Ascending aorta (tissue), 2 donors: ENCODE results near the gene ABHD8. TPM values are rescaled to one million over a fixed set of nuclear protein-coding genes. Genes with fewer than 3 reads are reported as not detected.

ENCODE experiments used
- DNase-seq, 2 donors: peaks; one replicate each; pipeline ENCODE4 v3.0.0-alpha.2; 2019; ENCODE audit warnings: low spot score in 2 of 2
- H3K27ac ChIP-seq, 2 donors: fragments of 200-600 bp; sonication (generic); one replicate each; pipeline ENCODE4 v1.5.1; 2016 to 2017; ENCODE audit warnings: mild to moderate bottlenecking in 1 of 2
- H3K27me3 ChIP-seq: fragments of 200-600 bp; sonication (generic); one replicate; pipeline ENCODE4 v1.5.1; 2017
- H3K36me3 ChIP-seq, 2 donors: fragments of 200-600 bp; sonication (generic); one replicate each; pipeline ENCODE4 v1.5.1; 2016
- H3K4me1 ChIP-seq, 2 donors: fragments of 200-600 bp; sonication (generic); one replicate each; pipeline ENCODE4 v1.5.1; 2016 to 2017; ENCODE audit warnings: mild to moderate bottlenecking in 1 of 2
- H3K4me3 ChIP-seq, 2 donors: fragments of 200-600 bp; sonication (generic); one replicate each; pipeline ENCODE4 v1.5.1; 2016 to 2017; ENCODE audit warnings: mild to moderate bottlenecking in 1 of 2
- H3K9me3 ChIP-seq, 2 donors: fragments of 200-600 bp; sonication (generic); one replicate each; pipeline ENCODE4 v1.5.1; 2016
- CTCF ChIP-seq, 3 experiments: fragments of 200-600 bp in 2 of 3; fragments of 450-650 bp in 1 of 3; sonication (generic) in 2 of 3; IDR thresholded peaks; one replicate each; pipeline ENCODE4 v1.5.1; 2016 to 2019; ENCODE audit warnings: antibody characterized with exemption in 3 of 3, mild to moderate bottlenecking in 1 of 3, moderate library complexity in 1 of 3
- intact Hi-C: fragments of 100-400 bp; cut with DNase I; formaldehyde crosslinking; loops from one replicate; pipeline ENCODE4 v1.15.1; 2023
- total RNA-seq: library from RNA; depleted of rRNA; stranded (reverse); fragments of >200 nt; gene quantifications from one replicate; pipeline ENCODE4 v1.1.0, GENCODE V29; 2016

Gene ABHD8
- total RNA-seq, 1 donor from 2014 or later = 32.2 TPM

DNA sequence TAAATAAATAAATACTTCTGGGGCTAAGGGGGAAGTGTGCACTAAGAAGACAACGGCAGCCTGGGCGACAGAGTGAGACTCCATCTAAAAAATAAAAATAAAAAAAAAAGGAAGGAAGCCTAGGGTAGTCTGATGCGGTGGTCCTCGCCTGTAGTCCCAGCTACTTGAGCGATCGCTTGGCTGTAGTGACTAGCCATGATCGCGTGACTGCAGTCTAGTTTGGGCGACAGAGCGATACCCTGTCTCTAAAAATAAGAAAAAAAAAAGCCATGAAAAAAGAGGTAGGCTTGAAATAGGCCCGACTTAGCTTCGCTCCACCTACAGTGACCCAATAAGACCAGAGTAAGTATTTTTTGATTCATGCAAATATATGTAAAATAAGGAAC, 36.6 kb downstream of the ABHD8 start:
- Histone ChIP-seq H3K27me3 (no peaks in the 10 kb centered on the region), H3K9me3 (no peaks in the 10 kb centered on the region), H3K27ac (no peak overlapping the region), H3K4me3 (peak overlapping the region in 1 of 2 donors; percentile 7), H3K36me3 (peaks cover 15 to 28% of the 10 kb centered on the region in 2 donors), H3K4me1 (peaks cover 5 to 6% of the 10 kb centered on the region in 2 donors)
- TF ChIP-seq CTCF (IDR thresholded peaks at IDR 0.05) = no peak
- no peak for DNase-seq
- intact Hi-C loops = loop anchor here (2.0 to 10.0 kb wide), 2 partner anchors 38 to 198 kb away; partner anchors contain the start of genes MRPL34 and NXNL1

DNA sequence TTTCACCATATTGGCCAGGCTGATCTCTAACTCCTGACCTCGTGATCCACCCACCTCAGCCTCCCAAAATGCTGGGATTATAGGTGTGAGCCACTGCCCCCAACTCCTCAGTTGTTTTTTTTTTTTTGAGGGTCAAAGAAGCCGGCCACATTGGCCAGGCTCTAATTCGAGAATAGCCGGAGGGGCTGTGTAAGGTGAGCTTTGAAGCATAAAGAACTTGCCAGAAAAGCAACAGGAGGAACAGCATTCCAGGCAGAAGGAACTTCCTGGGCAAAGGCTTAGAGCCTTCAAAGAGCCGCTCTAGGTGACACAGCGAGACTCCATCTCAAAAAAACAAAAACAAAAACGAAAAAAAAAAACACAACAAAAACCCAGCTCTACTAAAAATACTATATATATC, 37.2 kb downstream of the ABHD8 start:
- Histone ChIP-seq H3K9me3 (no peaks in the 10 kb centered on the region), H3K36me3 (peaks cover 11 to 23% of the 10 kb centered on the region in 2 donors), H3K4me3 (no peak overlapping the region), H3K27ac (no peak overlapping the region), H3K4me1 (peaks cover 5 to 6% of the 10 kb centered on the region in 2 donors), H3K27me3 (no peaks in the 10 kb centered on the region)
- no peak for DNase-seq
- intact Hi-C loops = loop anchor here (2.0 to 10.0 kb wide), 2 partner anchors 39 to 199 kb away; partner anchors contain the start of genes MRPL34 and NXNL1
- no peak for TF ChIP-seq CTCF (IDR thresholded peaks at IDR 0.05)

GRCh38 chr19:17264641-17264979, 38.6 kb downstream of the ABHD8 start, which contains the start of gene USHBP1:
TSS of gene USHBP1 (minus strand) at chr19:17264745. CDS start at chr19:17264299, 446 bp downstream.
- intact Hi-C loops = loop anchor here (10.0 kb wide), 1 partner anchor 200 kb away; the partner anchor contains the start of gene NXNL1
- H3K4me3 ChIP-seq = peak within 1 kb of the TSS in 1 of 2 donors; percentile 33

DNA sequence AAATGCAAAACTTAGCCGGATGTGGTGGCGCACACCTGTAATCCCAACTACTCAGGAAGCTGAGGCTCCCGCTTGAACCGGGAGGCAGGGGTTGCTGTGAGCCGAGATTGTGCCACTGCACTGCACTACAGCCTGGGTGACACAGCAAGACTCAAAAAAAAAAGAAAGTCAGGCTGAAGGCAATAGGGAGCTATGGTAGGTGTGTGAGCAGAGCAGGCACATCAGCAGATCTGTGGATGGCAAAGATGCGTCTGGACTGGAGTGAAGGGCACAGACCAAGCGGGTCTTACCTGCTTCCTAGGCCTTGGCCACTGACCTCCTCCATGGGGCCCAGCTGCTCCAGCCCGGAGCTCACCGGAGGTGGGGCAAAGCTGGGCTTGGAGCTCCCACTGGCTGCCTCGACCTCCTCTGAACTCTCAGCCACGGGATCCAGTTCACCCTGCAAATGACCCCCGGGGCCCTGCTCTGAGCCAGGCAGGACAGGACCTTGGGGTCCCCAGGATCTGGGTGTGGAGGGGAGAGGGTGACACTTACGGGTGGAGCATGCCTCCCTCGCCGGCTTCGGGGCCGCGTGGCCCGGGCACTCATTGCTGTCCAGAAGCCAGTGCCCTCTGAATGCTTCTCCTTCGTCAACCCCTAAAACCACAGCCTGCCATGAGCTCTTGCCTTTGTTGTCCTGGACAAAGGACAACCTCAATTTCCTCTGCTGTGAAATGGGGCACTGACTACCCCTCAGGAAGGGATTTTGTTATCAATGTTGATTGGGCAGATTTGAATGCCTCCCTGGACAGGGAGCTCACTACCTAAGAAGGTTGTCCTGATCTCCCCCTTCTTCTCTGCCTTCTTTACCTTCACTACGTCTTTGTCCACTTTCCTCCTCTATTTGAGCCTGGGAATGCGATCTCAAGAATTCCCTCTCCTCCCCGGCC, 39.2 kb downstream of the ABHD8 start:
- intact Hi-C loops = loop anchor here (10.0 kb wide), 1 partner anchor 201 kb away; the partner anchor contains the start of gene NXNL1
- DNase-seq = no peak
- H3K9me3 ChIP-seq = no peaks in the 10 kb centered on the region
- TF ChIP-seq CTCF (IDR thresholded peaks at IDR 0.05) = no peak
- H3K36me3 ChIP-seq = peaks cover 0 to 4% of the 10 kb centered on the region in 2 donors
- H3K4me3 ChIP-seq = peak overlapping the region in 1 of 2 donors; percentile 33
- no peak overlapping the region for H3K27ac ChIP-seq
- peaks cover 5 to 6% of the 10 kb centered on the region in 2 donors for H3K4me1 ChIP-seq
- H3K27me3 ChIP-seq = no peaks in the 10 kb centered on the region

More at GRCh38 chr19:17264641-17264979, 38.6 kb downstream of the ABHD8 start, which contains the start of gene USHBP1:
- H3K9me3 ChIP-seq = no peaks in the 10 kb centered on the region
- peaks cover 0 to 10% of the 10 kb centered on the region in 2 donors for H3K36me3 ChIP-seq
- H3K27me3 ChIP-seq = no peaks in the 10 kb centered on the region
- no peak for DNase-seq
- H3K27ac ChIP-seq = no peak within 1 kb of the TSS
- peaks cover 5 to 6% of the 10 kb centered on the region in 2 donors for H3K4me1 ChIP-seq
- TF ChIP-seq CTCF (IDR thresholded peaks at IDR 0.05) = no peak

DNA sequence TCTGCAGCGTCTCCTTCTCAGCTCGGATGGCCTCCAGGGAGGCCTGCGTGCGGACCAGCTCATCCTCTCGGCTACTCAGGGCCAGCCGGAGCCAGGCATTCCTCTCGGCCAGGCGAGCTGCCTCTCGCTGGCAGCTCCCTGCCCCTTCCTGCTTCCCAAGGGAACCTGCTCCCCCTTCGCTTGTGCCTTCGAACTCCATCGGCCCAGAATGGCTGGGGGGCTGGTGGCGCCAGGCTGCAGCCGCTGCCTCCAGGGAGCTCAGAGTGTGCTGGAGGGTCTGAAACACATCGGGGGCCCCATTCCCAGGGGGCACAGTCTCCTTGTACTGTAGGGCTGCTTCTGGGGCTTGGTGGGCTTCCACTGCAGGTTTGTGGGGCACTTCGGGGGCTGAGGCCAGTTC, 40.7 kb downstream of the ABHD8 start:
- no peak for DNase-seq
- intact Hi-C loops = loop anchor here (10.0 kb wide), 1 partner anchor 202 kb away; the partner anchor contains the start of gene NXNL1
- Histone ChIP-seq H3K9me3 (no peaks in the 10 kb centered on the region), H3K27me3 (no peaks in the 10 kb centered on the region), H3K4me3 (no peak overlapping the region), H3K27ac (no peak overlapping the region), H3K4me1 (no peaks in the 10 kb centered on the region), H3K36me3 (no peaks in the 10 kb centered on the region)
- TF ChIP-seq CTCF (IDR thresholded peaks at IDR 0.05) = no peak
